ENCODE data around the gene RNF144A. TPM values are rescaled to one million over a fixed set of nuclear protein-coding genes. Genes with fewer than 3 reads are reported as not detected.
"Not testable (repeated sequence)": the region's sequence is repeated elsewhere in the genome, so short reads cannot be mapped to it uniquely, and the experiment has no call there.

Gene RNF144A
- total RNA-seq, 4 donors from 2014 or later: 8.0 to 25.4 (median 15.8) TPM

GRCh38 chr2:6896930-6897759, 20.1 kb upstream of the RNF144A start:
- TF ChIP-seq POLR2AphosphoS5 (IDR thresholded peaks at IDR 0.05) (no peak), CTCF (IDR thresholded peaks at IDR 0.05) (peak; percentile 54 to 66)
- Histone ChIP-seq H3K27ac (no peak overlapping the region), H3K9me3 (no peaks in the 10 kb centered on the region), H3K36me3 (no peaks in the 10 kb centered on the region), H3K27me3 (no peaks in the 10 kb centered on the region), H3K4me1 (no peaks in the 10 kb centered on the region), H3K4me3 (no peak overlapping the region)
- DNase-seq (ENCODE audit: low spot score in 2 of 2): no peak
- WGBS: 76% methylated on average over 5 of the region's 5 CpGs

- not testable (repeated sequence) for H3K27me3 ChIP-seq; H3K4me3 ChIP-seq; H3K36me3 ChIP-seq; H3K4me1 ChIP-seq; H3K27ac ChIP-seq; H3K9me3 ChIP-seq; DNase-seq (ENCODE audit: low spot score in 2 of 2)
- WGBS: 95% methylated on average over 2 of the region's 2 CpGs
Observed at GRCh38 chr2:6902581-6902980, 14.6 kb upstream of the RNF144A start.

GRCh38 chr2:6905668-6906067, 11.5 kb upstream of the RNF144A start:
- H3K27me3 ChIP-seq: no peaks in the 10 kb centered on the region
- H3K27ac ChIP-seq: no peak overlapping the region
- H3K9me3 ChIP-seq: no peaks in the 10 kb centered on the region
- H3K4me1 ChIP-seq: no peaks in the 10 kb centered on the region
- DNase-seq (ENCODE audit: low spot score in 2 of 2): no peak
- H3K4me3 ChIP-seq: no peak overlapping the region
- 100% methylated on average over 1 of the region's 1 CpG for WGBS
- TF ChIP-seq POLR2AphosphoS5 (IDR thresholded peaks at IDR 0.05): no peak
- no peak for TF ChIP-seq CTCF (IDR thresholded peaks at IDR 0.05)
- TF ChIP-seq POLR2A (IDR thresholded peaks at IDR 0.05): no peak
- H3K36me3 ChIP-seq: no peaks in the 10 kb centered on the region

GRCh38 chr2:6906165-6906741, 11.0 kb upstream of the RNF144A start:
- no peaks in the 10 kb centered on the region for H3K9me3 ChIP-seq
- H3K27ac ChIP-seq: no peak overlapping the region
- no peaks in the 10 kb centered on the region for H3K36me3 ChIP-seq
- DNase-seq (ENCODE audit: low spot score in 2 of 2): no peak
- no peaks in the 10 kb centered on the region for H3K4me1 ChIP-seq
- H3K4me3 ChIP-seq: no peak overlapping the region
- H3K27me3 ChIP-seq: no peaks in the 10 kb centered on the region
- 82% methylated on average over 1 of the region's 1 CpG for WGBS
- no peak for TF ChIP-seq POLR2AphosphoS5 (IDR thresholded peaks at IDR 0.05)
- TF ChIP-seq CTCF (IDR thresholded peaks at IDR 0.05): no peak
- no peak for TF ChIP-seq EP300 (IDR thresholded peaks at IDR 0.05)
- TF ChIP-seq POLR2A (IDR thresholded peaks at IDR 0.05): no peak

- H3K27me3 ChIP-seq: no peaks in the 10 kb centered on the region
- H3K4me3 ChIP-seq: no peak overlapping the region
- no peaks in the 10 kb centered on the region for H3K4me1 ChIP-seq
- DNase-seq (ENCODE audit: low spot score in 2 of 2): no peak
- no peaks in the 10 kb centered on the region for H3K36me3 ChIP-seq
- WGBS: 92% methylated on average over 2 of the region's 2 CpGs
- H3K27ac ChIP-seq: no peak overlapping the region
- no peaks in the 10 kb centered on the region for H3K9me3 ChIP-seq
- TF ChIP-seq POLR2AphosphoS5 (IDR thresholded peaks at IDR 0.05) (no peak), POLR2A (IDR thresholded peaks at IDR 0.05) (no peak), CTCF (IDR thresholded peaks at IDR 0.05) (no peak), EP300 (IDR thresholded peaks at IDR 0.05) (no peak)
Observed at GRCh38 chr2:6908291-6908690, 8.9 kb upstream of the RNF144A start.

Data from suprapubic skin (tissue), 4 donors.